Ishikawa (cell line): ENCODE results near the gene HERC3.

ENCODE experiments used
- CREB1 ChIP-seq: IDR thresholded peaks from 2 replicates; pipeline ENCODE4 v1.6.1; 2012; ENCODE audit warnings: low read depth
- FOXM1 ChIP-seq: IDR thresholded peaks from 2 replicates; pipeline ENCODE4 v1.6.1; 2012; ENCODE audit warnings: low read depth, borderline replicate concordance
- RAD21 ChIP-seq: IDR thresholded peaks from 2 replicates; pipeline ENCODE4 v1.6.1; 2012; ENCODE audit warnings: low read depth
- TAF1 ChIP-seq: IDR thresholded peaks from 2 replicates; pipeline ENCODE4 v1.6.1; 2012; ENCODE audit warnings: low read depth, mild to moderate bottlenecking
- TF ChIP-seq, protein P1 (sequence below): IDR thresholded peaks from 2 replicates; pipeline ENCODE4 v1.6.1; 2012; ENCODE audit warnings: low read depth, mild to moderate bottlenecking

DNA sequence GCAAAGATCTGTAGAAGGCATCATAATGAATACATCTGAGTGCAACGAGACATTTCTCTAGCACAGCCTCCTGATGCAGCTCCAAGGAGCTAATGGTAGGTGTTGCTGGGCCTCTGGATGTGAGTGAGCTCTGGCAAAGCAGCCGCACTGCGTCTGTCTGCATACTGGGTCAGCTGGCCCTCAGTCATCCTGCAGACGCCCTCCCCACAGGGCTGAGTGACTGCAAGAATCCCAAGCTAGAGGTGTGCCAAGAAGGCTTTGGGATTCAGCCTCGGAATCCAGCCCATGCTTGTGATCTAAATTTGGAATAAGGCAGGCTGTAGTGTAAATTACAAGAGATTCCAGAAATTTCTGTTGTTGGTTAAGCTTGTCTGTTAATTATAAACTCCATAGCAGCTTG lies 18.5 kb downstream of the HERC3 start:
- TF ChIP-seq CREB1 (no peak), TAF1 (no peak), RAD21 (no peak), FOXM1 (no peak)
- TF ChIP-seq, protein P1, sequence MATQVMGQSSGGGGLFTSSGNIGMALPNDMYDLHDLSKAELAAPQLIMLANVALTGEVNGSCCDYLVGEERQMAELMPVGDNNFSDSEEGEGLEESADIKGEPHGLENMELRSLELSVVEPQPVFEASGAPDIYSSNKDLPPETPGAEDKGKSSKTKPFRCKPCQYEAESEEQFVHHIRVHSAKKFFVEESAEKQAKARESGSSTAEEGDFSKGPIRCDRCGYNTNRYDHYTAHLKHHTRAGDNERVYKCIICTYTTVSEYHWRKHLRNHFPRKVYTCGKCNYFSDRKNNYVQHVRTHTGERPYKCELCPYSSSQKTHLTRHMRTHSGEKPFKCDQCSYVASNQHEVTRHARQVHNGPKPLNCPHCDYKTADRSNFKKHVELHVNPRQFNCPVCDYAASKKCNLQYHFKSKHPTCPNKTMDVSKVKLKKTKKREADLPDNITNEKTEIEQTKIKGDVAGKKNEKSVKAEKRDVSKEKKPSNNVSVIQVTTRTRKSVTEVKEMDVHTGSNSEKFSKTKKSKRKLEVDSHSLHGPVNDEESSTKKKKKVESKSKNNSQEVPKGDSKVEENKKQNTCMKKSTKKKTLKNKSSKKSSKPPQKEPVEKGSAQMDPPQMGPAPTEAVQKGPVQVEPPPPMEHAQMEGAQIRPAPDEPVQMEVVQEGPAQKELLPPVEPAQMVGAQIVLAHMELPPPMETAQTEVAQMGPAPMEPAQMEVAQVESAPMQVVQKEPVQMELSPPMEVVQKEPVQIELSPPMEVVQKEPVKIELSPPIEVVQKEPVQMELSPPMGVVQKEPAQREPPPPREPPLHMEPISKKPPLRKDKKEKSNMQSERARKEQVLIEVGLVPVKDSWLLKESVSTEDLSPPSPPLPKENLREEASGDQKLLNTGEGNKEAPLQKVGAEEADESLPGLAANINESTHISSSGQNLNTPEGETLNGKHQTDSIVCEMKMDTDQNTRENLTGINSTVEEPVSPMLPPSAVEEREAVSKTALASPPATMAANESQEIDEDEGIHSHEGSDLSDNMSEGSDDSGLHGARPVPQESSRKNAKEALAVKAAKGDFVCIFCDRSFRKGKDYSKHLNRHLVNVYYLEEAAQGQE, result no peak
